ENCODE measurements around the gene DEAF1. TPM values are rescaled to one million over a fixed set of nuclear protein-coding genes. Genes with fewer than 3 reads are reported as not detected.

Gene DEAF1
- total and polyA plus RNA-seq, 2 of the 13 experiments (the other 11 are each of a cell fraction or from before 2014, with no cell fraction given), result 22.3 to 29.6 TPM

DNA sequence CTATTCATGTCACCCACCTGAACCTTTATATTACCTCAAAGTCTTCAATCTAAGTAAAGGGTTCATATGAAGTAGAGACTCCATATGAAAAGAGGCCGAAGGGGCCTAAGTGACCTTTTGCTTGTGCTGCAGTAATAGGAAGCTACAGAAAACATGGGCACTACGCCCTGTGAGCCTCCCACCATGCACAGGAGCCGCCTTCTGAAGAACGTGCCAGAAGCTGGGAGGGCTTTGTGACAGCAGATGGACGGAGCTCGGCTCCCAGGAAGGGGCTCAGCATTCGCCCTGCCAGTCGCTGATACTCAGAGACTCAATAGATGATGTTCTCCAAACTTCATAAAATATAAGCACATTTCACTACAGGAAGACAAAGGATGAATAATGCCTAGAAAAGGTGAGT lies 21.2 kb downstream of the DEAF1 start:
- in situ Hi-C loops (cut with HindIII; ENCODE audit: extremely low pct_ligation_motif_present, low pct_unique_long_range_greater_than_20kb), result no loop called here
- CTCF ChIA-PET (ENCODE audit: low intra/inter-chr PET ratio, low total read pairs), result no interaction called here

DNA sequence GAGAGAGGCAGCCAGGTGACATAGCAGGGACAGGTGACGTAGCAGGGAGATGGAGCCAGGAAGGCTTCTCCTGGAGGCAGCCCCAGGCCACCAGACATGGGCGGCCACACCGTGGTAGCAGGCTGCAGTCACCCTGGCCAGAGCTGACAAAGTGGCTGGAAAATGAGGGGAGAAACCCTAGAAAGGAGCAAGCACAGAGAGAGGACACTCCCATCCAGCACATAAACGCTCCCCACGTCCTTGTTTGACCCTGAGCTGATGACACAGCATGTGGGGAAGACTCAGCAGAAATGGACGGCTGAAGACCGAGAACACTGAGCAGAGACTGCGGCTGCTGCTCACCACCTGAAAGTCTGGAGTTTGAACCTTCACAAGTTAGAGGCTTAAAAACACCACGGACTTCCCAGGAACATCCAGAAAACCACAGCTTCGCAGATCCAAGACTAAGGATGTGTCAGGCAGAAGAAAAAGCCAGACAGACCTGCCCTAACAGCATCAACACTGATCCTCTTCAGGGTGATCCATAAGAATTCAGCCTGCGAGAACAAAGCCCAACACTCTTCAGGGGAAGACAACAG lies 29.2 kb downstream of the DEAF1 start:
- intact Hi-C loops (cut with micrococcal nuclease; ENCODE audit: unreplicated experiment) (no loop called here), in situ Hi-C loops (cut with HindIII; ENCODE audit: extremely low pct_ligation_motif_present, low pct_unique_long_range_greater_than_20kb) (no loop called here)
- 92% methylated on average over 11 of the region's 11 CpGs for WGBS (ENCODE audit: low lambda C conversion rate)
- CTCF ChIA-PET (ENCODE audit: low intra/inter-chr PET ratio, low total read pairs), result no interaction called here
- Histone ChIP-seq H3K9me3 (ENCODE audit: low read length) (no peaks in the 10 kb centered on the region), H3K9ac (ENCODE audit: insufficient read depth, low read depth, low read length) (no peak overlapping the region), H3K27ac (ENCODE audit: extremely low read length, insufficient read depth, low read length) (no peak overlapping the region), H3K36me3 (replicated peaks in 1 of 2; ENCODE audit: control insufficient read depth in 1 of 2, insufficient read depth in 2 of 2, low read length in 2 of 2) (peaks cover 11 to 40% of the 10 kb centered on the region in 2 experiments; a peak in 4 of 5 replicates), H3K4me3 (replicated peaks in 1 of 3; ENCODE audit: insufficient read depth in 1 of 3, low read depth in 2 of 3, low read length in 3 of 3) (no peak overlapping the region), H3K4me1 (ENCODE audit: insufficient read depth, low read length) (no peaks in the 10 kb centered on the region), H3K27me3 (ENCODE audit: control insufficient read depth in 1 of 2, insufficient read depth in 2 of 2, low read length in 2 of 2) (no peaks in the 10 kb centered on the region), H4K20me1 (ENCODE audit: insufficient read depth, low read length) (0 out of 2 replicates have a peak, but pooled peaks cover 4% of the 10 kb centered on the region), H3K79me2 (ENCODE audit: insufficient read depth, low read length) (no peaks in the 10 kb centered on the region), H2AFZ (ENCODE audit: low read length) (no peak overlapping the region), H3K4me2 (ENCODE audit: low read depth, low read length) (no peak overlapping the region)
- ATAC-seq, result no peak
- BruUV-seq (replicated peaks), result no TSS peak
- POLR2A ChIA-PET, result no interaction called here
- FAIRE-seq, result no peak
- DNase-seq (ENCODE audit: low spot score), result no peak
- TF ChIP-seq ZFP36L1 (CRISPR knock-in tag; IDR thresholded peaks at IDR 0.05) (no peak), WIZ (CRISPR knock-in tag; IDR thresholded peaks at IDR 0.05) (no peak), SP140L (CRISPR knock-in tag; IDR thresholded peaks at IDR 0.05; ENCODE audit: borderline replicate concordance) (no peak)
- TF ChIP-seq, protein P1, sequence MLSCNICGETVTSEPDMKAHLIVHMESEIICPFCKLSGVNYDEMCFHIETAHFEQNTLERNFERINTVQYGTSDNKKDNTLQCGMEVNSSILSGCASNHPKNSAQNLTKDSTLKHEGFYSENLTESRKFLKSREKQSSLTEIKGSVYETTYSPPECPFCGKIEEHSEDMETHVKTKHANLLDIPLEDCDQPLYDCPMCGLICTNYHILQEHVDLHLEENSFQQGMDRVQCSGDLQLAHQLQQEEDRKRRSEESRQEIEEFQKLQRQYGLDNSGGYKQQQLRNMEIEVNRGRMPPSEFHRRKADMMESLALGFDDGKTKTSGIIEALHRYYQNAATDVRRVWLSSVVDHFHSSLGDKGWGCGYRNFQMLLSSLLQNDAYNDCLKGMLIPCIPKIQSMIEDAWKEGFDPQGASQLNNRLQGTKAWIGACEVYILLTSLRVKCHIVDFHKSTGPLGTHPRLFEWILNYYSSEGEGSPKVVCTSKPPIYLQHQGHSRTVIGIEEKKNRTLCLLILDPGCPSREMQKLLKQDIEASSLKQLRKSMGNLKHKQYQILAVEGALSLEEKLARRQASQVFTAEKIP (CRISPR knock-in tag; IDR thresholded peaks at IDR 0.05; ENCODE audit: borderline replicate concordance), result no peak
- TF ChIP-seq, protein P2, sequence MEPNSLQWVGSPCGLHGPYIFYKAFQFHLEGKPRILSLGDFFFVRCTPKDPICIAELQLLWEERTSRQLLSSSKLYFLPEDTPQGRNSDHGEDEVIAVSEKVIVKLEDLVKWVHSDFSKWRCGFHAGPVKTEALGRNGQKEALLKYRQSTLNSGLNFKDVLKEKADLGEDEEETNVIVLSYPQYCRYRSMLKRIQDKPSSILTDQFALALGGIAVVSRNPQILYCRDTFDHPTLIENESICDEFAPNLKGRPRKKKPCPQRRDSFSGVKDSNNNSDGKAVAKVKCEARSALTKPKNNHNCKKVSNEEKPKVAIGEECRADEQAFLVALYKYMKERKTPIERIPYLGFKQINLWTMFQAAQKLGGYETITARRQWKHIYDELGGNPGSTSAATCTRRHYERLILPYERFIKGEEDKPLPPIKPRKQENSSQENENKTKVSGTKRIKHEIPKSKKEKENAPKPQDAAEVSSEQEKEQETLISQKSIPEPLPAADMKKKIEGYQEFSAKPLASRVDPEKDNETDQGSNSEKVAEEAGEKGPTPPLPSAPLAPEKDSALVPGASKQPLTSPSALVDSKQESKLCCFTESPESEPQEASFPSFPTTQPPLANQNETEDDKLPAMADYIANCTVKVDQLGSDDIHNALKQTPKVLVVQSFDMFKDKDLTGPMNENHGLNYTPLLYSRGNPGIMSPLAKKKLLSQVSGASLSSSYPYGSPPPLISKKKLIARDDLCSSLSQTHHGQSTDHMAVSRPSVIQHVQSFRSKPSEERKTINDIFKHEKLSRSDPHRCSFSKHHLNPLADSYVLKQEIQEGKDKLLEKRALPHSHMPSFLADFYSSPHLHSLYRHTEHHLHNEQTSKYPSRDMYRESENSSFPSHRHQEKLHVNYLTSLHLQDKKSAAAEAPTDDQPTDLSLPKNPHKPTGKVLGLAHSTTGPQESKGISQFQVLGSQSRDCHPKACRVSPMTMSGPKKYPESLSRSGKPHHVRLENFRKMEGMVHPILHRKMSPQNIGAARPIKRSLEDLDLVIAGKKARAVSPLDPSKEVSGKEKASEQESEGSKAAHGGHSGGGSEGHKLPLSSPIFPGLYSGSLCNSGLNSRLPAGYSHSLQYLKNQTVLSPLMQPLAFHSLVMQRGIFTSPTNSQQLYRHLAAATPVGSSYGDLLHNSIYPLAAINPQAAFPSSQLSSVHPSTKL (CRISPR knock-in tag; IDR thresholded peaks at IDR 0.05), result no peak
- TF ChIP-seq, protein P3, sequence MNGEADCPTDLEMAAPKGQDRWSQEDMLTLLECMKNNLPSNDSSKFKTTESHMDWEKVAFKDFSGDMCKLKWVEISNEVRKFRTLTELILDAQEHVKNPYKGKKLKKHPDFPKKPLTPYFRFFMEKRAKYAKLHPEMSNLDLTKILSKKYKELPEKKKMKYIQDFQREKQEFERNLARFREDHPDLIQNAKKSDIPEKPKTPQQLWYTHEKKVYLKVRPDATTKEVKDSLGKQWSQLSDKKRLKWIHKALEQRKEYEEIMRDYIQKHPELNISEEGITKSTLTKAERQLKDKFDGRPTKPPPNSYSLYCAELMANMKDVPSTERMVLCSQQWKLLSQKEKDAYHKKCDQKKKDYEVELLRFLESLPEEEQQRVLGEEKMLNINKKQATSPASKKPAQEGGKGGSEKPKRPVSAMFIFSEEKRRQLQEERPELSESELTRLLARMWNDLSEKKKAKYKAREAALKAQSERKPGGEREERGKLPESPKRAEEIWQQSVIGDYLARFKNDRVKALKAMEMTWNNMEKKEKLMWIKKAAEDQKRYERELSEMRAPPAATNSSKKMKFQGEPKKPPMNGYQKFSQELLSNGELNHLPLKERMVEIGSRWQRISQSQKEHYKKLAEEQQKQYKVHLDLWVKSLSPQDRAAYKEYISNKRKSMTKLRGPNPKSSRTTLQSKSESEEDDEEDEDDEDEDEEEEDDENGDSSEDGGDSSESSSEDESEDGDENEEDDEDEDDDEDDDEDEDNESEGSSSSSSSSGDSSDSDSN (CRISPR knock-in tag; IDR thresholded peaks at IDR 0.05), result no peak

More for the DNA sequence above, 21.2 kb downstream of the DEAF1 start:
- no peak for DNase-seq (ENCODE audit: low spot score)
- Histone ChIP-seq H3K4me1 (ENCODE audit: insufficient read depth, low read length) (no peaks in the 10 kb centered on the region), H3K79me2 (ENCODE audit: insufficient read depth, low read length) (no peaks in the 10 kb centered on the region), H3K27ac (ENCODE audit: extremely low read length, insufficient read depth, low read length) (no peak overlapping the region), H2AFZ (ENCODE audit: low read length) (no peak overlapping the region), H3K4me3 (replicated peaks in 1 of 3; ENCODE audit: insufficient read depth in 1 of 3, low read depth in 2 of 3, low read length in 3 of 3) (no peak overlapping the region), H3K9ac (ENCODE audit: insufficient read depth, low read depth, low read length) (no peak overlapping the region), H3K27me3 (ENCODE audit: control insufficient read depth in 1 of 2, insufficient read depth in 2 of 2, low read length in 2 of 2) (no peaks in the 10 kb centered on the region), H4K20me1 (ENCODE audit: insufficient read depth, low read length) (no peaks in the 10 kb centered on the region), H3K9me3 (ENCODE audit: low read length) (no peaks in the 10 kb centered on the region), H3K4me2 (ENCODE audit: low read depth, low read length) (no peak overlapping the region), H3K36me3 (replicated peaks in 1 of 2; ENCODE audit: control insufficient read depth in 1 of 2, insufficient read depth in 2 of 2, low read length in 2 of 2) (peaks cover 17 to 32% of the 10 kb centered on the region in 2 experiments; a peak in 4 of 5 replicates)
- POLR2A ChIA-PET, result interaction anchor here (2.6 kb wide), 1 partner anchor 22 kb away, joined by 6 read pairs; the partner anchor contains the start of genes DEAF1 and TMEM80
- intact Hi-C loops (cut with micrococcal nuclease; ENCODE audit: unreplicated experiment), result no loop called here
- WGBS (ENCODE audit: low lambda C conversion rate), result 100% methylated on average over 8 of the region's 8 CpGs
- BruUV-seq (replicated peaks), result no TSS peak
- TF ChIP-seq, protein P4, sequence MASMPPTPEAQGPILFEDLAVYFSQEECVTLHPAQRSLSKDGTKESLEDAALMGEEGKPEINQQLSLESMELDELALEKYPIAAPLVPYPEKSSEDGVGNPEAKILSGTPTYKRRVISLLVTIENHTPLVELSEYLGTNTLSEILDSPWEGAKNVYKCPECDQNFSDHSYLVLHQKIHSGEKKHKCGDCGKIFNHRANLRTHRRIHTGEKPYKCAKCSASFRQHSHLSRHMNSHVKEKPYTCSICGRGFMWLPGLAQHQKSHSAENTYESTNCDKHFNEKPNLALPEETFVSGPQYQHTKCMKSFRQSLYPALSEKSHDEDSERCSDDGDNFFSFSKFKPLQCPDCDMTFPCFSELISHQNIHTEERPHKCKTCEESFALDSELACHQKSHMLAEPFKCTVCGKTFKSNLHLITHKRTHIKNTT (CRISPR knock-in tag; IDR thresholded peaks at IDR 0.05), result no peak
- no peak for TF ChIP-seq ZSCAN31 (CRISPR knock-in tag; IDR thresholded peaks at IDR 0.05; ENCODE audit: low read depth)
- ATAC-seq, result no peak
- no peak for FAIRE-seq
